HepG2 (cell line): Measurements from ENCODE around the gene SLC17A9. TPM values are rescaled to one million over a fixed set of nuclear protein-coding genes. Genes with fewer than 3 reads are reported as not detected.
A peak's percentile ranks its signal among the peaks of the same experiment; 100 is the strongest.

ENCODE experiments used
- KLF9 ChIP-seq: IDR thresholded peaks from 2 replicates; pipeline ENCODE4 v1.6.1; 2016; ENCODE audit warnings: low read depth
- MZF1 ChIP-seq: sonication (generic); formaldehyde crosslinking; IDR thresholded peaks from 2 replicates; pipeline ENCODE4 v1.8.1; 2023; ENCODE audit warnings: mild to moderate bottlenecking, missing genetic modification reagents, borderline replicate concordance
- NCOR1 ChIP-seq: fragments of 200-600 bp; sonication (generic); IDR thresholded peaks from 2 replicates; pipeline ENCODE4 v1.7.0; 2017; ENCODE audit warnings: antibody characterized with exemption, low read length, borderline replicate concordance
- NR2C2 ChIP-seq: sonication (generic); formaldehyde crosslinking; IDR thresholded peaks from 2 replicates; pipeline ENCODE4 v1.4.0; 2020; ENCODE audit warnings: missing genetic modification reagents, mild to moderate bottlenecking, moderate library complexity, borderline replicate concordance
- SRY ChIP-seq: sonication (generic); formaldehyde crosslinking; IDR thresholded peaks from 2 replicates; pipeline ENCODE4 v1.8.0; 2022; ENCODE audit warnings: mild to moderate bottlenecking, missing genetic modification reagents
- TBL1XR1 ChIP-seq: fragments of 150-350 bp; IDR thresholded peaks from 2 replicates; pipeline ENCODE4 v1.6.1; 2014; ENCODE audit warnings: borderline replicate concordance, low read length; ENCODE audit not compliant: partially characterized antibody
- ZNF230 ChIP-seq: sonication (generic); formaldehyde crosslinking; IDR thresholded peaks from 2 replicates; pipeline ENCODE4 v1.4.0; 2020; ENCODE audit warnings: mild to moderate bottlenecking, missing genetic modification reagents
- ZNF343 ChIP-seq: sonication (generic); formaldehyde crosslinking; IDR thresholded peaks from 2 replicates; pipeline ENCODE4 v1.4.0; 2020; ENCODE audit warnings: mild to moderate bottlenecking, missing genetic modification reagents
- ZNF781 ChIP-seq: sonication (generic); formaldehyde crosslinking; IDR thresholded peaks from 2 replicates; pipeline ENCODE4 v1.5.1; 2020; ENCODE audit warnings: borderline replicate concordance, mild to moderate bottlenecking, missing genetic modification reagents; ENCODE audit errors: not compliant biosample characterization
- polyA plus RNA-seq, 8 experiments: library from polyadenylated mRNA; depleted of rRNA in 3 of 8; stranded (reverse) in 7 of 8; unstranded in 1 of 8; fragments of >200 nt; fragmentation: Illumina TruSeq in 4 of 8; extraction: Trizol in 4 of 8; gene quantifications; 2 replicates each; pipeline versions ENCODE4 v1.2.1 to v1.2.3, GENCODE V29; 2011 to 2016; ENCODE audit warnings: low read depth in 4 of 8, missing spikeins in 1 of 8, mixed read lengths in 1 of 8; ENCODE audit not compliant: insufficient read depth in 1 of 8
- total RNA-seq, 5 experiments: library from RNA; depleted of rRNA; stranded (reverse); fragments of >200 nt; fragmentation: Illumina TruSeq; extraction: Trizol; gene quantifications; 2 replicates each; pipeline ENCODE4 v1.2.3, GENCODE V29; 2016; ENCODE audit warnings: low read depth in 1 of 5
- TF ChIP-seq, protein P1 (sequence below): sonication (generic); formaldehyde crosslinking; IDR thresholded peaks from 2 replicates; pipeline ENCODE4 v1.4.0; 2020; ENCODE audit warnings: missing genetic modification reagents
- TF ChIP-seq, protein P2 (sequence below): sonication (generic); formaldehyde crosslinking; IDR thresholded peaks from 2 replicates; pipeline ENCODE4 v1.5.1; 2020; ENCODE audit warnings: missing genetic modification reagents, mild to moderate bottlenecking, borderline replicate concordance
- TF ChIP-seq, protein P3 (sequence below): sonication (generic); formaldehyde crosslinking; IDR thresholded peaks from 2 replicates; pipeline ENCODE4 v1.5.0; 2020; ENCODE audit warnings: mild to moderate bottlenecking, missing genetic modification reagents, borderline replicate concordance
- TF ChIP-seq, protein P4 (sequence below), 2 experiments: fragments of 450-650 bp in 1 of 2; sonication (generic) in 1 of 2; formaldehyde crosslinking; IDR thresholded peaks; 2 replicates each; pipeline versions ENCODE4 v1.5.0 to v1.8.0; 2020 to 2022; ENCODE audit warnings: mild to moderate bottlenecking in 1 of 2, missing genetic modification reagents in 1 of 2
- TF ChIP-seq, protein P5 (sequence below): sonication (generic); formaldehyde crosslinking; IDR thresholded peaks from 2 replicates; pipeline ENCODE4 v1.4.0; 2020; ENCODE audit warnings: missing genetic modification reagents

SLC17A9 gene
- total and polyA plus RNA-seq, 2 of the 13 experiments (the other 11 are each of a cell fraction or from before 2014, with no cell fraction given) = 110 to 191 TPM

DNA sequence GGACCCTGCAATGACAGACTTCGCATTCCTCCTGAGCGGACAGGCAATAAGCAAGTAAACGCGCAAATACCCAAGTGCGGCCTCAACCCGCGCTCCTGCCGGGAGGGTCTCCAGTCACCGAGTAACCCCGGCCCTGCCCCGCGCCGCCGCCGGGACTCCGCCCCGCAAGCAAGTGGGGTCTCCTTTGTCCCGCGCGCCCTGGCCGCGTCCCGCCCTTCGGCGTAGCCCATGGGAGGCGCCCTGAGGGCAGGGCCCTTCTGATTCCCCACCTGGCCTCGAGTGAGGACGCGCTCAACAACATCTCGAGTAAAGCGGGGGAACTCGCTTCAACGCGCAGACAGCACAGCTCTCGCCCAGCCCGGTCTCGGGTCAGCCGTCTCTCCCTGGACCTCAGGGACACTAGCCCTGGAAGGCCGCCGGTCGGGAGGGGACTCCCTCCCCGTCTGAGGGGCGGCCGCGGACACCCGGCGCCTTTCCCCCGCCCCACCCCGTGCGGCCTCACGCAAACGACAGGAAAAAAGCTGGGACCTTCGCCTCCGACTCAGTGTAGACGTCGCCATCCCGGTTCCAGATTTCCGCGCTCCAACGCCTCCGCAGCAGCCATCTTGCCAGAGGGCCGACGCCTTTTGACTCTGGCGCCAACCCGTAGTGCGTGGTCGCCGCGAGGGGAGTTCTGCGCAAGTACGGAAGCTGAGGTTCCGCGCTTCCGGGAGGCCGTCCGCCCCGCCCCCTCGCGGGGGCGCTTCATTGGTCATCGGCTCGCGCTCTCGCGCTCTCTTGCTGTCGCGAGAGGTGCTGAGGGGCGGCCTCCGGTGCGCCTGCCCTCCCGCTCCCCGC lies 15.0 kb upstream of the SLC17A9 start (continued):
- TF ChIP-seq, protein P1, sequence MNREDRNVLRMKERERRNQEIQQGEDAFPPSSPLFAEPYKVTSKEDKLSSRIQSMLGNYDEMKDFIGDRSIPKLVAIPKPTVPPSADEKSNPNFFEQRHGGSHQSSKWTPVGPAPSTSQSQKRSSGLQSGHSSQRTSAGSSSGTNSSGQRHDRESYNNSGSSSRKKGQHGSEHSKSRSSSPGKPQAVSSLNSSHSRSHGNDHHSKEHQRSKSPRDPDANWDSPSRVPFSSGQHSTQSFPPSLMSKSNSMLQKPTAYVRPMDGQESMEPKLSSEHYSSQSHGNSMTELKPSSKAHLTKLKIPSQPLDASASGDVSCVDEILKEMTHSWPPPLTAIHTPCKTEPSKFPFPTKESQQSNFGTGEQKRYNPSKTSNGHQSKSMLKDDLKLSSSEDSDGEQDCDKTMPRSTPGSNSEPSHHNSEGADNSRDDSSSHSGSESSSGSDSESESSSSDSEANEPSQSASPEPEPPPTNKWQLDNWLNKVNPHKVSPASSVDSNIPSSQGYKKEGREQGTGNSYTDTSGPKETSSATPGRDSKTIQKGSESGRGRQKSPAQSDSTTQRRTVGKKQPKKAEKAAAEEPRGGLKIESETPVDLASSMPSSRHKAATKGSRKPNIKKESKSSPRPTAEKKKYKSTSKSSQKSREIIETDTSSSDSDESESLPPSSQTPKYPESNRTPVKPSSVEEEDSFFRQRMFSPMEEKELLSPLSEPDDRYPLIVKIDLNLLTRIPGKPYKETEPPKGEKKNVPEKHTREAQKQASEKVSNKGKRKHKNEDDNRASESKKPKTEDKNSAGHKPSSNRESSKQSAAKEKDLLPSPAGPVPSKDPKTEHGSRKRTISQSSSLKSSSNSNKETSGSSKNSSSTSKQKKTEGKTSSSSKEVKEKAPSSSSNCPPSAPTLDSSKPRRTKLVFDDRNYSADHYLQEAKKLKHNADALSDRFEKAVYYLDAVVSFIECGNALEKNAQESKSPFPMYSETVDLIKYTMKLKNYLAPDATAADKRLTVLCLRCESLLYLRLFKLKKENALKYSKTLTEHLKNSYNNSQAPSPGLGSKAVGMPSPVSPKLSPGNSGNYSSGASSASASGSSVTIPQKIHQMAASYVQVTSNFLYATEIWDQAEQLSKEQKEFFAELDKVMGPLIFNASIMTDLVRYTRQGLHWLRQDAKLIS (CRISPR knock-in tag) = peak; percentile 82; the same call in 1 of the 2 replicates
- TF ChIP-seq, protein P2, sequence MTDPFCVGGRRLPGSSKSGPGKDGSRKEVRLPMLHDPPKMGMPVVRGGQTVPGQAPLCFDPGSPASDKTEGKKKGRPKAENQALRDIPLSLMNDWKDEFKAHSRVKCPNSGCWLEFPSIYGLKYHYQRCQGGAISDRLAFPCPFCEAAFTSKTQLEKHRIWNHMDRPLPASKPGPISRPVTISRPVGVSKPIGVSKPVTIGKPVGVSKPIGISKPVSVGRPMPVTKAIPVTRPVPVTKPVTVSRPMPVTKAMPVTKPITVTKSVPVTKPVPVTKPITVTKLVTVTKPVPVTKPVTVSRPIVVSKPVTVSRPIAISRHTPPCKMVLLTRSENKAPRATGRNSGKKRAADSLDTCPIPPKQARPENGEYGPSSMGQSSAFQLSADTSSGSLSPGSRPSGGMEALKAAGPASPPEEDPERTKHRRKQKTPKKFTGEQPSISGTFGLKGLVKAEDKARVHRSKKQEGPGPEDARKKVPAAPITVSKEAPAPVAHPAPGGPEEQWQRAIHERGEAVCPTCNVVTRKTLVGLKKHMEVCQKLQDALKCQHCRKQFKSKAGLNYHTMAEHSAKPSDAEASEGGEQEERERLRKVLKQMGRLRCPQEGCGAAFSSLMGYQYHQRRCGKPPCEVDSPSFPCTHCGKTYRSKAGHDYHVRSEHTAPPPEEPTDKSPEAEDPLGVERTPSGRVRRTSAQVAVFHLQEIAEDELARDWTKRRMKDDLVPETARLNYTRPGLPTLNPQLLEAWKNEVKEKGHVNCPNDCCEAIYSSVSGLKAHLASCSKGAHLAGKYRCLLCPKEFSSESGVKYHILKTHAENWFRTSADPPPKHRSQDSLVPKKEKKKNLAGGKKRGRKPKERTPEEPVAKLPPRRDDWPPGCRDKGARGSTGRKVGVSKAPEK (CRISPR knock-in tag) = peak; percentile 81; the same call in 1 of the 2 replicates
- TF ChIP-seq NCOR1 = peak; percentile 44; the same call in 1 of the 2 replicates
- TF ChIP-seq, protein P3, sequence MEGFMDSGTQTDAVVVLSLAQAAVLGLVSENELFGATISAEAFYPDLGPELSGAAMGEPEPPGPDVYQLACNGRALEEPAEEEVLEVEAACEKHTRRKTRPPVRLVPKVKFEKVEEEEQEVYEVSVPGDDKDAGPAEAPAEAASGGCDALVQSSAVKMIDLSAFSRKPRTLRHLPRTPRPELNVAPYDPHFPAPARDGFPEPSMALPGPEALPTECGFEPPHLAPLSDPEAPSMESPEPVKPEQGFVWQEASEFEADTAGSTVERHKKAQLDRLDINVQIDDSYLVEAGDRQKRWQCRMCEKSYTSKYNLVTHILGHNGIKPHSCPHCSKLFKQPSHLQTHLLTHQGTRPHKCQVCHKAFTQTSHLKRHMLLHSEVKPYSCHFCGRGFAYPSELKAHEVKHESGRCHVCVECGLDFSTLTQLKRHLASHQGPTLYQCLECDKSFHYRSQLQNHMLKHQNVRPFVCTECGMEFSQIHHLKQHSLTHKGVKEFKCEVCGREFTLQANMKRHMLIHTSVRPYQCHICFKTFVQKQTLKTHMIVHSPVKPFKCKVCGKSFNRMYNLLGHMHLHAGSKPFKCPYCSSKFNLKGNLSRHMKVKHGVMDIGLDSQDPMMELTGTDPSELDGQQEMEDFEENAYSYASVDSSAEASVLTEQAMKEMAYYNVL (CRISPR knock-in tag) = peak; percentile 80; the same call in 1 of the 2 replicates
- peak; percentile 94 for TF ChIP-seq KLF9 (CRISPR knock-in tag)
- peak; percentile 98; the same call in 1 of the 2 replicates for TF ChIP-seq SRY (CRISPR knock-in tag)
- TF ChIP-seq TBL1XR1 = peak; percentile 83
- TF ChIP-seq NR2C2 (CRISPR knock-in tag) = peak; percentile 86
- TF ChIP-seq MZF1 (CRISPR knock-in tag) = peak; percentile 89; the same call in 1 of the 2 replicates
- TF ChIP-seq, protein P4, sequence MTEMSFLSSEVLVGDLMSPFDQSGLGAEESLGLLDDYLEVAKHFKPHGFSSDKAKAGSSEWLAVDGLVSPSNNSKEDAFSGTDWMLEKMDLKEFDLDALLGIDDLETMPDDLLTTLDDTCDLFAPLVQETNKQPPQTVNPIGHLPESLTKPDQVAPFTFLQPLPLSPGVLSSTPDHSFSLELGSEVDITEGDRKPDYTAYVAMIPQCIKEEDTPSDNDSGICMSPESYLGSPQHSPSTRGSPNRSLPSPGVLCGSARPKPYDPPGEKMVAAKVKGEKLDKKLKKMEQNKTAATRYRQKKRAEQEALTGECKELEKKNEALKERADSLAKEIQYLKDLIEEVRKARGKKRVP (CRISPR knock-in tag; IDR thresholded peaks at IDR 0.05) = peak in 1 of 2 experiments; percentile 75; a peak in 2 of 4 replicates
- TF ChIP-seq ZNF343 (CRISPR knock-in tag) = peak; percentile 93
- TF ChIP-seq ZNF230 = peak; percentile 99
- TF ChIP-seq, protein P5, sequence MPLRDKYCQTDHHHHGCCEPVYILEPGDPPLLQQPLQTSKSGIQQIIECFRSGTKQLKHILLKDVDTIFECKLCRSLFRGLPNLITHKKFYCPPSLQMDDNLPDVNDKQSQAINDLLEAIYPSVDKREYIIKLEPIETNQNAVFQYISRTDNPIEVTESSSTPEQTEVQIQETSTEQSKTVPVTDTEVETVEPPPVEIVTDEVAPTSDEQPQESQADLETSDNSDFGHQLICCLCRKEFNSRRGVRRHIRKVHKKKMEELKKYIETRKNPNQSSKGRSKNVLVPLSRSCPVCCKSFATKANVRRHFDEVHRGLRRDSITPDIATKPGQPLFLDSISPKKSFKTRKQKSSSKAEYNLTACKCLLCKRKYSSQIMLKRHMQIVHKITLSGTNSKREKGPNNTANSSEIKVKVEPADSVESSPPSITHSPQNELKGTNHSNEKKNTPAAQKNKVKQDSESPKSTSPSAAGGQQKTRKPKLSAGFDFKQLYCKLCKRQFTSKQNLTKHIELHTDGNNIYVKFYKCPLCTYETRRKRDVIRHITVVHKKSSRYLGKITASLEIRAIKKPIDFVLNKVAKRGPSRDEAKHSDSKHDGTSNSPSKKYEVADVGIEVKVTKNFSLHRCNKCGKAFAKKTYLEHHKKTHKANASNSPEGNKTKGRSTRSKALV (CRISPR knock-in tag) = peak; percentile 94; the same call in 1 of the 2 replicates
- TF ChIP-seq ZNF781 (CRISPR knock-in tag) = peak; percentile 97
